GM18873 (cell line): ENCODE results near the gene PCNT.
"Not testable (repeated sequence)": the region's sequence is repeated elsewhere in the genome, so short reads cannot be mapped to it uniquely, and the experiment has no call there.

Source experiments
- ATAC-seq: cut with Tn5 transposase; IDR thresholded peaks from one replicate; pipeline ENCODE4 v1.9.1; 2021; ENCODE audit warnings: mild to moderate bottlenecking, moderate library complexity, moderate number of reproducible peaks; ENCODE audit not compliant: unreplicated experiment, low FRiP score

The PCNT gene

GRCh38 chr21:46356494-46357334 is 32.8 kb downstream of the PCNT start:
- ATAC-seq: no peak

GRCh38 chr21:46357335-46357604 is 33.3 kb downstream of the PCNT start:
- no peak for ATAC-seq

GRCh38 chr21:46357684-46358425 is 33.9 kb downstream of the PCNT start:
- ATAC-seq: no peak

GRCh38 chr21:46361176-46361575 is 37.2 kb downstream of the PCNT start:
- no peak for ATAC-seq

- ATAC-seq: no peak
These were observed 38.0 kb downstream of the PCNT start for GRCh38 chr21:46361935-46362334.

GRCh38 chr21:46362946-46363345 is 39.0 kb downstream of the PCNT start:
- no peak for ATAC-seq

- ATAC-seq: no peak
These were observed 39.7 kb downstream of the PCNT start for GRCh38 chr21:46363698-46364097.

GRCh38 chr21:46366091-46366490 is 42.1 kb downstream of the PCNT start:
- ATAC-seq: no peak

- ATAC-seq: no peak
These were observed 42.6 kb downstream of the PCNT start for GRCh38 chr21:46366561-46366960.

GRCh38 chr21:46366966-46367365 is 43.0 kb downstream of the PCNT start:
- ATAC-seq: no peak

GRCh38 chr21:46368533-46369285 is 44.8 kb downstream of the PCNT start:
- ATAC-seq: no peak

GRCh38 chr21:46369520-46370235 is 45.7 kb downstream of the PCNT start:
- ATAC-seq: no peak

GRCh38 chr21:46371204-46372013 is 47.5 kb downstream of the PCNT start:
- no peak for ATAC-seq

GRCh38 chr21:46372014-46372485 is 48.1 kb downstream of the PCNT start:
- no peak for ATAC-seq

GRCh38 chr21:46372947-46373346 is 49.0 kb downstream of the PCNT start:
- ATAC-seq: not testable (repeated sequence)

GRCh38 chr21:46374761-46375389 is 50.9 kb downstream of the PCNT start:
- no peak for ATAC-seq

GRCh38 chr21:46375560-46376230 is 51.7 kb downstream of the PCNT start:
- ATAC-seq: no peak

- ATAC-seq: no peak
These were observed 52.3 kb downstream of the PCNT start for GRCh38 chr21:46376231-46376628.
